ENCODE data around the gene NIM1K.
A peak's percentile ranks its signal among the peaks of the same experiment; 100 is the strongest.
"Not testable (repeated sequence)": the region's sequence is repeated elsewhere in the genome, so short reads cannot be mapped to it uniquely, and the experiment has no call there.

NIM1K gene

GRCh38 chr5:43315682-43316081, 123.7 kb downstream of the NIM1K start:
- Histone ChIP-seq H3K4me2 (ENCODE audit: low read length) (no peak overlapping the region), H3K27ac (ENCODE audit: low read length) (no peak overlapping the region)

GRCh38 chr5:43316421-43316820, 124.4 kb downstream of the NIM1K start:
- H3K9ac ChIP-seq (ENCODE audit: low read length) = no peak overlapping the region
- peaks cover 18% of the 10 kb centered on the region for H3K79me2 ChIP-seq (ENCODE audit: low read length)
- TF ChIP-seq EZH2phosphoT487 (IDR thresholded peaks at IDR 0.05; ENCODE audit: low read depth) (no peak), CTCF (IDR thresholded peaks at IDR 0.05; ENCODE audit: low read depth, low read length) (no peak)
- H2AFZ ChIP-seq (ENCODE audit: low read depth, low read length) = no peak overlapping the region
- H3K27me3 ChIP-seq (ENCODE audit: low read depth, low read length) = no peaks in the 10 kb centered on the region
- no peak overlapping the region for H3K27ac ChIP-seq (ENCODE audit: low read length)
- H3K4me2 ChIP-seq (ENCODE audit: low read length) = no peak overlapping the region
- H3K9me3 ChIP-seq (ENCODE audit: insufficient read depth, low read length) = no peaks in the 10 kb centered on the region
- H4K20me1 ChIP-seq (ENCODE audit: insufficient read depth, low read length) = peaks cover 13% of the 10 kb centered on the region
- H3K36me3 ChIP-seq (replicated peaks; ENCODE audit: low read depth, low read length) = peaks cover 12% of the 10 kb centered on the region
- peaks cover 28% of the 10 kb centered on the region for H3K4me1 ChIP-seq (ENCODE audit: low read length)
- no peak overlapping the region for H3K4me3 ChIP-seq (ENCODE audit: low read length)

More at GRCh38 chr5:43315682-43316081, 123.7 kb downstream of the NIM1K start:
- no peak overlapping the region for H3K9ac ChIP-seq (ENCODE audit: low read length)
- H2AFZ ChIP-seq (ENCODE audit: low read depth, low read length) = 0 out of 2 replicates have a peak overlapping the region, but pooled peaks have one; percentile 19
- H3K79me2 ChIP-seq (ENCODE audit: low read length) = peaks cover 26% of the 10 kb centered on the region
- no peak for TF ChIP-seq EZH2phosphoT487 (IDR thresholded peaks at IDR 0.05; ENCODE audit: low read depth)
- H3K27me3 ChIP-seq (ENCODE audit: low read depth, low read length) = no peaks in the 10 kb centered on the region
- peaks cover 20% of the 10 kb centered on the region for H4K20me1 ChIP-seq (ENCODE audit: insufficient read depth, low read length)
- H3K9me3 ChIP-seq (ENCODE audit: insufficient read depth, low read length) = no peaks in the 10 kb centered on the region
- H3K4me3 ChIP-seq (ENCODE audit: low read length) = no peak overlapping the region
- H3K4me1 ChIP-seq (ENCODE audit: low read length) = peaks cover 35% of the 10 kb centered on the region
- peaks cover 17% of the 10 kb centered on the region for H3K36me3 ChIP-seq (replicated peaks; ENCODE audit: low read depth, low read length)

GRCh38 chr5:43320846-43321245, 128.8 kb downstream of the NIM1K start:
- Histone ChIP-seq H3K4me3 (ENCODE audit: low read length) (no peak overlapping the region), H2AFZ (ENCODE audit: low read depth, low read length) (no peak overlapping the region), H3K79me2 (ENCODE audit: low read length) (no peaks in the 10 kb centered on the region), H3K27me3 (ENCODE audit: low read depth, low read length) (no peaks in the 10 kb centered on the region), H3K36me3 (replicated peaks; ENCODE audit: low read depth, low read length) (no peaks in the 10 kb centered on the region), H3K9ac (ENCODE audit: low read length) (no peak overlapping the region), H3K27ac (ENCODE audit: low read length) (no peak overlapping the region), H3K4me1 (ENCODE audit: low read length) (no peaks in the 10 kb centered on the region), H3K4me2 (ENCODE audit: low read length) (no peak overlapping the region), H4K20me1 (ENCODE audit: insufficient read depth, low read length) (no peaks in the 10 kb centered on the region), H3K9me3 (ENCODE audit: insufficient read depth, low read length) (no peaks in the 10 kb centered on the region)
- TF ChIP-seq CTCF (IDR thresholded peaks at IDR 0.05; ENCODE audit: low read depth, low read length) (no peak), EZH2phosphoT487 (IDR thresholded peaks at IDR 0.05; ENCODE audit: low read depth) (no peak)

GRCh38 chr5:43323488-43323887, 131.5 kb downstream of the NIM1K start:
- not testable (repeated sequence) for H3K9me3 ChIP-seq (ENCODE audit: insufficient read depth, low read length); H3K4me2 ChIP-seq (ENCODE audit: low read length); H3K9ac ChIP-seq (ENCODE audit: low read length); H3K4me1 ChIP-seq (ENCODE audit: low read length); H4K20me1 ChIP-seq (ENCODE audit: insufficient read depth, low read length); H3K36me3 ChIP-seq (replicated peaks; ENCODE audit: low read depth, low read length); H3K27me3 ChIP-seq (ENCODE audit: low read depth, low read length); H3K4me3 ChIP-seq (ENCODE audit: low read length); H2AFZ ChIP-seq (ENCODE audit: low read depth, low read length); H3K79me2 ChIP-seq (ENCODE audit: low read length); H3K27ac ChIP-seq (ENCODE audit: low read length)

- H3K4me2 ChIP-seq (ENCODE audit: low read length) = not testable (repeated sequence)
Measured at GRCh38 chr5:43325624-43326023, 133.6 kb downstream of the NIM1K start.

More at GRCh38 chr5:43325624-43326023, 133.6 kb downstream of the NIM1K start:
- not testable (repeated sequence) for H3K27ac ChIP-seq (ENCODE audit: low read length); H3K9ac ChIP-seq (ENCODE audit: low read length); H3K4me3 ChIP-seq (ENCODE audit: low read length); H3K36me3 ChIP-seq (replicated peaks; ENCODE audit: low read depth, low read length); H3K27me3 ChIP-seq (ENCODE audit: low read depth, low read length); H3K4me1 ChIP-seq (ENCODE audit: low read length); H3K79me2 ChIP-seq (ENCODE audit: low read length); H4K20me1 ChIP-seq (ENCODE audit: insufficient read depth, low read length); H3K9me3 ChIP-seq (ENCODE audit: insufficient read depth, low read length); H2AFZ ChIP-seq (ENCODE audit: low read depth, low read length)

Data from OCI-LY3 (cell line).